Panc1 (cell line): ENCODE measurements around the gene RPRD1A. TPM values are rescaled to one million over a fixed set of nuclear protein-coding genes. Genes with fewer than 3 reads are reported as not detected.

Experiments used
- ATAC-seq: fragments of 200-7000 bp; cut with Tn5 transposase; 2 replicates; pipeline ENCODE4 v1.9.1; 2020; ENCODE audit warnings: mild to moderate bottlenecking, moderate library complexity
- BruUV-seq: library from RNA; stranded (reverse); fragments of 400-500 nt; replicated peaks from 2 replicates; lab custom pipeline; 2021; lab: Mats Ljungman, UMichigan
- CTCF ChIA-PET: fragments of 300-600 bp; sonication (Branson Sonifier 250); formaldehyde crosslinking; loops from one replicate; lab custom pipeline; 2022; ENCODE audit warnings: antibody characterized with exemption; lab: Charles Lee
- POLR2A ChIA-PET: fragments of 300-600 bp; sonication (Branson Sonifier 250); formaldehyde crosslinking; loops from one replicate; lab custom pipeline; 2022; ENCODE audit warnings: antibody characterized with exemption; lab: Charles Lee
- DNase-seq: peaks from one replicate; pipeline ENCODE4 v3.0.0-alpha.2; 2010; ENCODE audit warnings: low read depth, low spot score
- H3K27ac ChIP-seq: 2 replicates; pipeline ENCODE4 v1.5.1; 2011; ENCODE audit warnings: mild to moderate bottlenecking, low read length, inconsistent platforms
- H3K27me3 ChIP-seq: fragments of 200-500 bp; sonication (Bioruptor generic); 2 replicates; pipeline ENCODE4 v1.6.0; 2014; ENCODE audit warnings: low read length, inconsistent platforms; ENCODE audit not compliant: control insufficient read depth, insufficient read depth
- H3K36me3 ChIP-seq: fragments of 200-500 bp; sonication (Bioruptor generic); 2 replicates; pipeline ENCODE4 v1.5.1; 2014; ENCODE audit warnings: inconsistent platforms, mild to moderate bottlenecking, low read length, moderate library complexity; ENCODE audit not compliant: control insufficient read depth, insufficient read depth
- H3K4me1 ChIP-seq: 2 replicates; pipeline ENCODE4 v1.5.1; 2011; ENCODE audit warnings: inconsistent platforms, mild to moderate bottlenecking, low read length, moderate library complexity; ENCODE audit not compliant: control insufficient read depth, insufficient read depth
- H3K4me3 ChIP-seq, 2 experiments: 2 replicates each; pipeline ENCODE4 v1.5.1; 2011 to 2012; ENCODE audit warnings: low read depth in 2 of 2, low read length in 2 of 2, mild to moderate bottlenecking in 2 of 2, inconsistent platforms in 1 of 2, moderate library complexity in 1 of 2
- H3K9me3 ChIP-seq: fragments of 200-500 bp; sonication (Bioruptor generic); 2 replicates; pipeline ENCODE4 v1.5.1; 2014; ENCODE audit warnings: low read depth, mild to moderate bottlenecking, inconsistent platforms, low read length, moderate library complexity; ENCODE audit not compliant: control insufficient read depth, insufficient read depth
- CTCF ChIP-seq: fragments of 450-650 bp; IDR thresholded peaks from 2 replicates; pipeline ENCODE4 v1.5.1; 2017; ENCODE audit warnings: mild to moderate bottlenecking
- POLR2AphosphoS5 ChIP-seq: IDR thresholded peaks from 2 replicates; pipeline ENCODE4 v1.6.1; 2012; ENCODE audit warnings: mild to moderate bottlenecking, low read depth, low read length, moderate library complexity
- SIN3A ChIP-seq: IDR thresholded peaks from 2 replicates; pipeline ENCODE4 v1.6.1; 2012; ENCODE audit warnings: low read depth, mild to moderate bottlenecking, low read length, moderate library complexity, borderline replicate concordance; ENCODE audit not compliant: insufficient read depth
- TCF7L2 ChIP-seq: IDR thresholded peaks from 2 replicates; pipeline ENCODE4 v1.6.1; 2011; ENCODE audit warnings: mild to moderate bottlenecking, low read depth, low read length, inconsistent platforms
- in situ Hi-C: cut with HindIII; loops from 2 replicates; pipeline ENCODE4 v1.10.0; 2016; ENCODE audit warnings: low sequenced_read_pairs, low pct_unique_long_range_greater_than_20kb
- intact Hi-C: fragments of 100-400 bp; cut with micrococcal nuclease; formaldehyde crosslinking; loops from one replicate; pipeline ENCODE4 v1.10.0; 2022; ENCODE audit not compliant: unreplicated experiment
- total RNA-seq: library from RNA; stranded (reverse); gene quantifications from one replicate; pipeline ENCODE4 v1.2.1, GENCODE V29; 2021; ENCODE audit not compliant: unreplicated experiment
- TF ChIP-seq, protein P1 (sequence below), 2 experiments: IDR thresholded peaks; 2 replicates each; pipeline ENCODE4 v1.6.1; 2011 to 2012; ENCODE audit warnings: low read depth in 2 of 2, control low read depth in 1 of 2, low read length in 1 of 2, mild to moderate bottlenecking in 1 of 2, moderate library complexity in 1 of 2; ENCODE audit not compliant: insufficient read depth in 1 of 2

RPRD1A gene
- total RNA-seq, 1 experiment from 2014 or later = 44.0 TPM

DNA sequence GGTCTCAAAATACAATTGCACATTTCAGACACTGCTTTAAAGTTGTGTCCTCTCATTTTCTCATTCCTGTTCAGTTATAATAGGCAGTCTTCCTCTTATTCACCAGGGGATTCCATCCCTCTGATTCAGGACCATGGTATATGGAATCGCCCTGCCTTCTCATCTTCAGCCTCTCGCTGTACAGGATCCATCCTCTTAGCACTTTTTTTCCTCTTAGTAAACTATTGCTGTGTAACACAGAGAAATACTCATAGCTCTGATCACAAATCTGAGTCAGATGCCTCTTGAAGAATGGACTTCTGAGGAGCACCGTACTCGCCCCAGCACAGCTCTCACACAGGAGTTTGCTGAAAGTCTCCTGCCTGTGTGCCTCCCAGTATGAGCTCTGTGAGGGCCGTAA, 83.5 kb downstream of the RPRD1A start:
- Histone ChIP-seq H3K27ac (no peak overlapping the region), H3K4me3 (no peak overlapping the region), H3K27me3 (no peaks in the 10 kb centered on the region), H3K36me3 (peaks cover 6% of the 10 kb centered on the region), H3K9me3 (no peaks in the 10 kb centered on the region), H3K4me1 (no peaks in the 10 kb centered on the region)
- ChIA-PET CTCF (interaction anchor here (0.5 kb wide), 1 partner anchor 301 kb away, joined by 3 read pairs; no protein-coding TSS in a partner anchor), POLR2A (interaction anchor here (0.5 kb wide), 1 partner anchor 418 kb away, joined by 6 read pairs; no protein-coding TSS in a partner anchor)
- intact Hi-C loops (no loop called here), in situ Hi-C loops (no loop called here)
- no TSS peak for BruUV-seq
- ATAC-seq (no peak), DNase-seq (no peak)
- TF ChIP-seq POLR2AphosphoS5 (no peak), TCF7L2 (no peak), CTCF (no peak), SIN3A (no peak)
- TF ChIP-seq, protein P1, sequence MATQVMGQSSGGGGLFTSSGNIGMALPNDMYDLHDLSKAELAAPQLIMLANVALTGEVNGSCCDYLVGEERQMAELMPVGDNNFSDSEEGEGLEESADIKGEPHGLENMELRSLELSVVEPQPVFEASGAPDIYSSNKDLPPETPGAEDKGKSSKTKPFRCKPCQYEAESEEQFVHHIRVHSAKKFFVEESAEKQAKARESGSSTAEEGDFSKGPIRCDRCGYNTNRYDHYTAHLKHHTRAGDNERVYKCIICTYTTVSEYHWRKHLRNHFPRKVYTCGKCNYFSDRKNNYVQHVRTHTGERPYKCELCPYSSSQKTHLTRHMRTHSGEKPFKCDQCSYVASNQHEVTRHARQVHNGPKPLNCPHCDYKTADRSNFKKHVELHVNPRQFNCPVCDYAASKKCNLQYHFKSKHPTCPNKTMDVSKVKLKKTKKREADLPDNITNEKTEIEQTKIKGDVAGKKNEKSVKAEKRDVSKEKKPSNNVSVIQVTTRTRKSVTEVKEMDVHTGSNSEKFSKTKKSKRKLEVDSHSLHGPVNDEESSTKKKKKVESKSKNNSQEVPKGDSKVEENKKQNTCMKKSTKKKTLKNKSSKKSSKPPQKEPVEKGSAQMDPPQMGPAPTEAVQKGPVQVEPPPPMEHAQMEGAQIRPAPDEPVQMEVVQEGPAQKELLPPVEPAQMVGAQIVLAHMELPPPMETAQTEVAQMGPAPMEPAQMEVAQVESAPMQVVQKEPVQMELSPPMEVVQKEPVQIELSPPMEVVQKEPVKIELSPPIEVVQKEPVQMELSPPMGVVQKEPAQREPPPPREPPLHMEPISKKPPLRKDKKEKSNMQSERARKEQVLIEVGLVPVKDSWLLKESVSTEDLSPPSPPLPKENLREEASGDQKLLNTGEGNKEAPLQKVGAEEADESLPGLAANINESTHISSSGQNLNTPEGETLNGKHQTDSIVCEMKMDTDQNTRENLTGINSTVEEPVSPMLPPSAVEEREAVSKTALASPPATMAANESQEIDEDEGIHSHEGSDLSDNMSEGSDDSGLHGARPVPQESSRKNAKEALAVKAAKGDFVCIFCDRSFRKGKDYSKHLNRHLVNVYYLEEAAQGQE (IDR thresholded peaks at IDR 0.05; ENCODE audit: insufficient read depth in 1 of 2, low read depth in 2 of 2, low read length in 1 of 2) = no peak

GRCh38 chr18:35983147-35983546, 84.2 kb downstream of the RPRD1A start:
- Histone ChIP-seq H3K27ac (no peak overlapping the region), H3K9me3 (no peaks in the 10 kb centered on the region), H3K4me3 (no peak overlapping the region), H3K4me1 (no peaks in the 10 kb centered on the region), H3K36me3 (peaks cover 8% of the 10 kb centered on the region), H3K27me3 (no peaks in the 10 kb centered on the region)
- in situ Hi-C loops = no loop called here
- DNase-seq = no peak
- TF ChIP-seq SIN3A (no peak), TCF7L2 (no peak), CTCF (no peak)
- TF ChIP-seq, protein P1 (IDR thresholded peaks at IDR 0.05; ENCODE audit: insufficient read depth in 1 of 2, low read depth in 2 of 2, low read length in 1 of 2) = no peak
- no peak for ATAC-seq
- POLR2A ChIA-PET = no interaction called here
- intact Hi-C loops = no loop called here
- BruUV-seq = no TSS peak
- CTCF ChIA-PET = no interaction called here
